SK-MEL-5 (cell line): ENCODE data around the gene ITM2A. TPM values are rescaled to one million over a fixed set of nuclear protein-coding genes. Genes with fewer than 3 reads are reported as not detected.

Experiments used
- DNase-seq: peaks from one replicate; pipeline ENCODE4 v3.0.0-alpha.2; 2016; ENCODE audit warnings: low read depth, low spot score
- in situ Hi-C: cut with HindIII; loops from 2 replicates; pipeline ENCODE4 v1.10.0; 2016; ENCODE audit warnings: low sequenced_read_pairs, high pct_unique_total_duplicates, low pct_unique_long_range_greater_than_20kb
- total RNA-seq: library from RNA; depleted of rRNA; stranded (reverse); fragments of >200 nt; shearing (Covaris generic); gene quantifications from 2 replicates; pipeline ENCODE4 v1.2.3, GENCODE V29; 2014; rRNA removed

ITM2A gene
- total RNA-seq, 1 experiment from 2014 or later = 51.7 TPM

DNA sequence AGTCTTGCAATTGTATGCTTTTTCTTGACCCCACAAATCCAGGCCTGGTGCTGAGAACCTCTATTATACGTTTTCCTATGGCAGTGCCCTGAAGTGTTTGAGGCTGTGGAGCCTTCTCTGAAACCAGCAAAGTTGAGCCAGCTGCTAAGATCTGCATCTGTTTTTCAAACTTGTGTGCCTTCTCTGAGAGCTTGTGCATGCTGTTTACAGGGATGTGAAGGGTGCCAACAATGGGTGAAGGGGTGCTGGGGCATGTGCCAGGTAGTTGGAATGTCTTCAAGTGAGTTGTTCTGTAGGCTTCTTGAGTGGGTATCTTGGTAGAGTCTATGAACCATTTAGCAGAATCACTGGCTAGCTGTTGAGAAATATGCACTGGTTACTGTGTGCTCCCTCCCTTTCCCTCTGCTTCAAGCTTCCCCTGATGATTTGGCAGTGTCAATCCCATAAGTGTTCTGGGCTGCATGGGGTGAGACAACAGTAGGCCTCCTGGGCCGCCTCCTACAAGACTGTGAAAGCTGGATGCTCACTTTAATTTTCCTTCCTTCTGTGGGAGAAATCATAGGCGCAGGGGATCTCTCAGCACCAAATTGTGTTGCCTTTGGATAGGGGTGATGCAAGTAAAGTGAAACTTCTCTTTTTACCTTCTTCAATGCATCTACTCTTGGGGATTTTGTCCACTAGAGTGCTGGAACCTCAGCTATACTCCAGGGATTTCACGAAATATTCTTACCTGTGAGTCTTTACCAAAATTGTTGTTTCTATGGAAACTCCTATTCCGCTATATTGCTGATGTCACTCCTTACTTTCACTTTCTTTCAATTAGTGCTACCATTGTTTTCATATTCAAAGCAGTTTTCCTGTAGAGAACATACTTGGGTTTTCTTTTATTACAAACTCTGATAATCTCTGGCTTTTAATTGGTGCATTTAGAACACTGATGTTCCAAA is 30.0 kb downstream of the ITM2A start:
- DNase-seq = no peak
- in situ Hi-C loops = no loop called here

DNA sequence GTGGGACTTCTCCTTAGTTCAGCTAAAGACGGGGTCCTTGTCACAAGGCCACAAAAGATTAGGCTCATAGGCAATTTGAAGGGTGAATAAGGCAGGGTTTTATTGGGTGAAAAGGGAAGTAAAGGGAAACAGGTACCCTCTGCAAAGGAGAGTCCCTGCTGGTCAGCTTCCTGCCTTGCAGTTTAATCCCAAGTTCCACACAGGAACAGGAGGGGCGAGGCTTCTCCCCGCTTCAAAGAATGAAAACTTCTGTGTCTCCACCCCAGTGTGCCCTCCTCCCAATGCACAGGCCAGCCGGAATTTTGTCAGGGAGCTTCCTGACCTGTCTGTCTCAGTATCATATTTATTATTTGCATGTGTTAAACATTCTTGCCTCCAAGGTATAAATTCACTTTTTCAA is 37.1 kb downstream of the ITM2A start:
- in situ Hi-C loops = no loop called here
- DNase-seq = peak; percentile 15

DNA sequence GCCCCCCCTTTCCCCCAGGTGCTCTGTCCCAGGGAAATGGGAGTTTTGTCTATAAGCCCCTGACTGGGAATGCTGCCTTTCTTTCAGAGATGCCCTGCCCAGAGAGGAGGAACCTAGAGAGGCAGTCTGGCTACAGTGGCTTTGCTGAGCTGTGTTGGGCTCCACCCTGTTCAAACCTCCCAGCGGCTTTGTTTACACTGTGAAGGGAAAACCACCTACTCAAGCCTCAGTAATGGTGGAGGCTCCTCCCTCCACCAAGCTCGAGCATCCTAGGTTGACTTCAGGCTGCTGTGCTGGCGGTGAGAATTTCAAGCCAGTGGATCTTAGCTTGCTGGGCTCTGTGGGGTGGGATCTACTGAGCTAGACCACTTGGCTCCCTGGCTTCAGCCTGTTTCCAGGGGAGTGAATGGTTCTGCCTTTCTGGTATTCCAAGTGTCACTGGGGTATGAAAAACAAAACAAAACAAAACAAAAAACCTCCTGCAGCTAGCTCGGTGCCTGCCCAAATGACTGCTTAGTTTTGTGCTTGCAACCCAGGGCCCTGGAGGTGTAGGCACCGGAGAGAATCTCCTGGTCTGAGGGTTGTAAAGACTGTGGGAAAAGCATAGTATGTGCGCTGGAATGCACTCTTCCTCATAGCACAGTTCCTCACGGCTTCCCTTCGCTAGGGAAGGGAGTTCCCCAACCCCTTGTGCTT is 41.7 kb downstream of the ITM2A start:
- in situ Hi-C loops = no loop called here

More for the DNA sequence above, 41.7 kb downstream of the ITM2A start:
- peak; percentile 0 for DNase-seq

Other genes starting within 250 kb of the ITM2A start
- gene GPR174, start 222.6 kb downstream of the ITM2A start, total RNA-seq = not detected in 2 replicates